ENCODE measurements around the gene LCP1. TPM values are rescaled to one million over a fixed set of nuclear protein-coding genes. Genes with fewer than 3 reads are reported as not detected.

The LCP1 gene
- polyA plus RNA-seq, 1 of the 3 experiments (the other 2 are of a cell fraction) = 0.03 TPM

DNA sequence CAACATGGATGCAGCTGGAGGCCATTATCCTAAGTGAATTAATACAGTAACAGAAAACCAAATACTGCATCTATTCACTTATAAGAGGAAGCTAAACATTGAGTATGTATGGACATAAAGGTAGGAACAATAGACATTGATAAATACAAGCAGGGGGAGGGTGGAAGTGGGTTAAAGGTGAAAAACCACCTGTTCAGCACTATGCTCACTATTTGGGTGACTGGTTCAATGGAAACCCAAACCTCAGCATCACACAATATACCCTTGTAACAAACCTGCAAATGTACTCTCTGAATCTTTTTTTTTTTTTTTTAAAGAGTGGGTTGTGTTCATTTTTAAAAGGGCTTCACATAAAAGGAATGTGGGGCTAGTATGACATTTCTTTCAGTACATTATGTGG lies 50.3 kb downstream of the LCP1 start:
- Histone ChIP-seq H3K36me3 (replicated peaks in 1 of 2; ENCODE audit: control insufficient read depth in 1 of 2, insufficient read depth in 2 of 2, low read length in 1 of 2) (no peaks in the 10 kb centered on the region), H3K9me2 (no peaks in the 10 kb centered on the region), H3K9ac (no peak overlapping the region), H4K20me1 (ENCODE audit: insufficient read depth) (no peaks in the 10 kb centered on the region), H3F3A (replicated peaks; ENCODE audit: insufficient read depth) (no peaks in the 10 kb centered on the region), H2AFZ (ENCODE audit: low read depth) (no peak overlapping the region), H3K4me1 (ENCODE audit: control insufficient read depth in 1 of 2, insufficient read depth in 2 of 2, low read depth in 1 of 2, low read length in 1 of 2) (no peaks in the 10 kb centered on the region; a peak in 1 of 4 replicates), H3K27me3 (ENCODE audit: insufficient read depth) (peaks cover 22% of the 10 kb centered on the region), H3K27ac (ENCODE audit: low read depth in 2 of 2, low read length in 1 of 2) (no peak overlapping the region), H3K79me2 (ENCODE audit: insufficient read depth) (no peaks in the 10 kb centered on the region), H3K4me2 (no peak overlapping the region), H3K9me3 (no peaks in the 10 kb centered on the region), H3K4me3 (ENCODE audit: low read depth in 2 of 2, low read length in 1 of 2) (no peak overlapping the region)
- ChIA-PET CTCF (interaction anchor here (1.0 kb wide), 2 partner anchors 29 to 618 kb away, joined by 3 read pairs; no protein-coding TSS in a partner anchor), POLR2A (no interaction called here)
- TF ChIP-seq TEAD4 (IDR thresholded peaks at IDR 0.05; ENCODE audit: borderline replicate concordance, insufficient read depth) (no peak), FOSL2 (IDR thresholded peaks at IDR 0.05; ENCODE audit: borderline replicate concordance, low read depth) (no peak), EP300 (IDR thresholded peaks at IDR 0.05; ENCODE audit: borderline replicate concordance in 1 of 2, low read depth in 1 of 2, low read length in 1 of 2) (no peak), ELF1 (IDR thresholded peaks at IDR 0.05) (no peak), EZH2phosphoT487 (IDR thresholded peaks at IDR 0.05; ENCODE audit: borderline replicate concordance, low read depth) (no peak), GABPA (IDR thresholded peaks at IDR 0.05; ENCODE audit: low read depth) (no peak), SMC3 (IDR thresholded peaks at IDR 0.05; ENCODE audit: low read depth, low read length) (no peak), RXRA (IDR thresholded peaks at IDR 0.05; ENCODE audit: borderline replicate concordance, low read depth) (no peak), JUND (IDR thresholded peaks at IDR 0.05) (no peak), MAX (IDR thresholded peaks at IDR 0.05; ENCODE audit: low read depth) (no peak), CTCF (IDR thresholded peaks at IDR 0.05) (no peak)
- DNase-seq = no peak

DNA sequence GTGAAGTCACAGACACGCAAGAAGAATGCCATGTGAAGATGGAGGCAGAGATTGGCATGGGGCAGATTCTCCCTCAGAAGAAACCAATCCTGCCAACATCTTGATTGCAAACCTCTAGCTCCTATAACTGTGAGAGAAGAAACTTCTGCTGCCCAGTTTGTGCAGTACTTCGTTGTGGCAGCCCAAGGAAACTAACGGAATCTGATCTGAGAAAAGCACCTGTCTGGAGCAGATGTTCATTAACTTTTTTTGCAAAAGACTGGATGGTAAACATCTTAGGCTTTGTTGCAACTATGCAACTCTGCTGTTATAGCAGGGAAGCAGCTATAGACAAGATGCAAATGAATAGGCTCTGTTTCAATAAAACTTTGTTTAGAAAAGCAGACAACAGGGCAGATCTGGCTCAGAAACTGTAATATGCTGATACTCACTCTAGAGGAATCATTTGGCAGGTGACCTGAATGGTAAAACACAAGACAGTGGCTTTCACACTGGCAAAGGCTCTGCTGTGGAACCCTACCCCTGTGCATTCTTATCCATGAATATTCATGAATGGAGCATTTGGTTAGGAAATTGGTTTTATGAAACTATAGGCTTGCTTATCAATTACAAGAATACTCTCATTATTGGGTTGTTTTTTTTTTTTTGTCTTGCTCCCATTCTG lies 51.9 kb downstream of the LCP1 start:
- no peak overlapping the region for H3K4me3 ChIP-seq (ENCODE audit: low read depth in 2 of 2, low read length in 1 of 2)
- H3K9me2 ChIP-seq = no peaks in the 10 kb centered on the region
- ChIA-PET POLR2A (no interaction called here), CTCF (interaction anchor here (0.6 to 1.5 kb wide), 2 partner anchors 332 to 507 kb away, joined by 4 read pairs; no protein-coding TSS in a partner anchor)
- no peak overlapping the region for H2AFZ ChIP-seq (ENCODE audit: low read depth)
- no peak overlapping the region for H3K9ac ChIP-seq
- H3K9me3 ChIP-seq = no peaks in the 10 kb centered on the region
- H3K79me2 ChIP-seq (ENCODE audit: insufficient read depth) = no peaks in the 10 kb centered on the region
- no peaks in the 10 kb centered on the region for H4K20me1 ChIP-seq (ENCODE audit: insufficient read depth)
- peaks cover 0 to 6% of the 10 kb centered on the region in 2 experiments; a peak in 1 of 4 replicates for H3K4me1 ChIP-seq (ENCODE audit: control insufficient read depth in 1 of 2, insufficient read depth in 2 of 2, low read depth in 1 of 2, low read length in 1 of 2)
- no peak overlapping the region for H3K4me2 ChIP-seq
- no peaks in the 10 kb centered on the region for H3F3A ChIP-seq (replicated peaks; ENCODE audit: insufficient read depth)
- TF ChIP-seq SMC3 (IDR thresholded peaks at IDR 0.05; ENCODE audit: low read depth, low read length) = no peak
- no peak for TF ChIP-seq FOXM1 (IDR thresholded peaks at IDR 0.05; ENCODE audit: low read depth)
- TF ChIP-seq NRF1 (IDR thresholded peaks at IDR 0.05; ENCODE audit: low read depth, low read length) = no peak
- TF ChIP-seq MXI1 (IDR thresholded peaks at IDR 0.05; ENCODE audit: low read depth, low read length) = no peak
- TF ChIP-seq NFIC (IDR thresholded peaks at IDR 0.05; ENCODE audit: borderline replicate concordance) = no peak
- no peak for TF ChIP-seq GABPA (IDR thresholded peaks at IDR 0.05; ENCODE audit: low read depth)
- no peak for TF ChIP-seq POLR2AphosphoS5 (IDR thresholded peaks at IDR 0.05; ENCODE audit: low read depth, low read length)
- TF ChIP-seq, protein P1, sequence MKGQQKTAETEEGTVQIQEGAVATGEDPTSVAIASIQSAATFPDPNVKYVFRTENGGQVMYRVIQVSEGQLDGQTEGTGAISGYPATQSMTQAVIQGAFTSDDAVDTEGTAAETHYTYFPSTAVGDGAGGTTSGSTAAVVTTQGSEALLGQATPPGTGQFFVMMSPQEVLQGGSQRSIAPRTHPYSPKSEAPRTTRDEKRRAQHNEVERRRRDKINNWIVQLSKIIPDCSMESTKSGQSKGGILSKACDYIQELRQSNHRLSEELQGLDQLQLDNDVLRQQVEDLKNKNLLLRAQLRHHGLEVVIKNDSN (IDR thresholded peaks at IDR 0.05; ENCODE audit: borderline replicate concordance, low read depth) = no peak
- H3K36me3 ChIP-seq (replicated peaks in 1 of 2; ENCODE audit: control insufficient read depth in 1 of 2, insufficient read depth in 2 of 2, low read length in 1 of 2) = no peaks in the 10 kb centered on the region
- H3K27ac ChIP-seq (ENCODE audit: low read depth in 2 of 2, low read length in 1 of 2) = no peak overlapping the region
- peaks cover 22% of the 10 kb centered on the region for H3K27me3 ChIP-seq (ENCODE audit: insufficient read depth)
- DNase-seq = no peak
- 50% methylated on average over 3 of the region's 3 CpGs for WGBS (ENCODE audit: low lambda C conversion rate)
